Measurements from ENCODE around the gene RERG. TPM values are rescaled to one million over a fixed set of nuclear protein-coding genes. Genes with fewer than 3 reads are reported as not detected.
"Not testable (repeated sequence)": the region's sequence is repeated elsewhere in the genome, so short reads cannot be mapped to it uniquely, and the experiment has no call there.

Gene RERG
- total RNA-seq, 1 donor from 2014 or later: 1.1 TPM

DNA sequence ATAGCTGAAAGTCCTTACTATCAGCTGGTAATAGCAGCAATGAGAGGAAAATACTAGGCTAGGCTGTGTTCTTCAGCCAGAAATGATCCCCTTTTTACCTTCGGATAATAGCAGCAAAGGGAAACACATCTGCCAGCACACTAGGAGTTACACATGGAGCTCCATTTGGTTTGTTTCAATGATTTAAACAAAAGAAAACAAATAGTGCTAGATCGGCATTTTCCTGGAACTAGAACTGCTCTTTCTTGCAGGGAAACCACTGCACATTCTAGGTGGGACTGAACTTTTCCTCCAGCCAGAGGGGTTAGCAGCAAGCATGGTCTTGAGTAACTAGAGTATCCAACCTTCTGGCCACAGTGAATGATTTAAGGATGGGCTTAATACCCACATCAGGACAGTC, 130.8 kb downstream of the RERG start:
- Mint-ChIP-seq H3K27ac (ENCODE audit: unreplicated experiment) (no peak overlapping the region), H3K36me3 (ENCODE audit: low read depth) (no peaks in the 10 kb centered on the region), H3K4me1 (no peaks in the 10 kb centered on the region), H3K9me3 (no peaks in the 10 kb centered on the region), H3K4me3 (no peak overlapping the region), H3K27me3 (ENCODE audit: low read depth) (no peaks in the 10 kb centered on the region)
- TF ChIP-seq, protein P1, sequence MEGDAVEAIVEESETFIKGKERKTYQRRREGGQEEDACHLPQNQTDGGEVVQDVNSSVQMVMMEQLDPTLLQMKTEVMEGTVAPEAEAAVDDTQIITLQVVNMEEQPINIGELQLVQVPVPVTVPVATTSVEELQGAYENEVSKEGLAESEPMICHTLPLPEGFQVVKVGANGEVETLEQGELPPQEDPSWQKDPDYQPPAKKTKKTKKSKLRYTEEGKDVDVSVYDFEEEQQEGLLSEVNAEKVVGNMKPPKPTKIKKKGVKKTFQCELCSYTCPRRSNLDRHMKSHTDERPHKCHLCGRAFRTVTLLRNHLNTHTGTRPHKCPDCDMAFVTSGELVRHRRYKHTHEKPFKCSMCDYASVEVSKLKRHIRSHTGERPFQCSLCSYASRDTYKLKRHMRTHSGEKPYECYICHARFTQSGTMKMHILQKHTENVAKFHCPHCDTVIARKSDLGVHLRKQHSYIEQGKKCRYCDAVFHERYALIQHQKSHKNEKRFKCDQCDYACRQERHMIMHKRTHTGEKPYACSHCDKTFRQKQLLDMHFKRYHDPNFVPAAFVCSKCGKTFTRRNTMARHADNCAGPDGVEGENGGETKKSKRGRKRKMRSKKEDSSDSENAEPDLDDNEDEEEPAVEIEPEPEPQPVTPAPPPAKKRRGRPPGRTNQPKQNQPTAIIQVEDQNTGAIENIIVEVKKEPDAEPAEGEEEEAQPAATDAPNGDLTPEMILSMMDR (conservative IDR thresholded peaks at IDR 0.05): no peak
- no peak for DNase-seq (ENCODE audit: low read depth, low spot score)

DNA sequence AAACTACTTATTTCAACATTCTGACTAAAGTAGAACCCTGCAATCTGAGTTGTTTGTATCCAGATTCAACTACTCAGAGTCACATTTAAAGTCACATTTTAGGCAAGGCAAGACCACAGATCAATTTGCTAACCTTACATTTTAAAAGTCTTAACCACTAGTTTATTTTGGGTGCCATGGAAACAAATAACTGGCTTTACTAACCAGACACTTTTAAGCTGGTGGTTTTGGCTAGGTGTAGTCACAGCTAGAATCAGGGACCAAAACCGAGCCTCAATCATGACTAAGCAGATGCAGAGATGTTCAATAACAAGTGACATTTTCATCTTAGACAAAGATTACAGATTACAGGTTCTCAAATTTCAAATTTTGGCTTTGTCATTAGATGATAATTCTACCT, 133.1 kb downstream of the RERG start:
- no peak for DNase-seq (ENCODE audit: low read depth, low spot score)
- Mint-ChIP-seq H3K9me3 (no peaks in the 10 kb centered on the region), H3K4me3 (no peak overlapping the region), H3K27ac (ENCODE audit: unreplicated experiment) (no peak overlapping the region), H3K27me3 (ENCODE audit: low read depth) (no peaks in the 10 kb centered on the region), H3K4me1 (no peaks in the 10 kb centered on the region), H3K36me3 (ENCODE audit: low read depth) (no peaks in the 10 kb centered on the region)
- TF ChIP-seq, protein P1 (conservative IDR thresholded peaks at IDR 0.05): no peak

DNA sequence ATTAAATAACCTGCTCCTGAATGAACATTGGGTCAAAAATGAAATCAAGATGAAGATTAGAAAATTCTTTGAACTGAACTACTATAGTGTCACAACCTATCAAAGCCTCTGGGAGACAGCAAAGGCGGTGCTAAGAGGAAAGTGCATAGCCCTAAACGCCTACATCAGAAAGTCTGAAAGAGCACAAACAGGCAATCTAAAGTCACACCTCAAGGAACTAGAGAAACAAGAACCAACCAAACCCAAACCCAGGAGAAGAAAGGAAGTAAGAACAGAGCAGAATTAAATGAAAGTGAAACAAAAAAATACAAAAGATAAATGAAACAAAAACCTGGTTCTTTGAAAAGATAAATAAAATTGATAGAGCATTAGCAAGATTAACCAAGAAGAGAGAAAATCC, 143.5 kb downstream of the RERG start:
- DNase-seq (ENCODE audit: low read depth, low spot score); H3K27ac Mint-ChIP-seq (ENCODE audit: unreplicated experiment); H3K9me3 Mint-ChIP-seq; H3K4me1 Mint-ChIP-seq; H3K4me3 Mint-ChIP-seq; H3K27me3 Mint-ChIP-seq (ENCODE audit: low read depth); H3K36me3 Mint-ChIP-seq (ENCODE audit: low read depth): not testable (repeated sequence)

DNA sequence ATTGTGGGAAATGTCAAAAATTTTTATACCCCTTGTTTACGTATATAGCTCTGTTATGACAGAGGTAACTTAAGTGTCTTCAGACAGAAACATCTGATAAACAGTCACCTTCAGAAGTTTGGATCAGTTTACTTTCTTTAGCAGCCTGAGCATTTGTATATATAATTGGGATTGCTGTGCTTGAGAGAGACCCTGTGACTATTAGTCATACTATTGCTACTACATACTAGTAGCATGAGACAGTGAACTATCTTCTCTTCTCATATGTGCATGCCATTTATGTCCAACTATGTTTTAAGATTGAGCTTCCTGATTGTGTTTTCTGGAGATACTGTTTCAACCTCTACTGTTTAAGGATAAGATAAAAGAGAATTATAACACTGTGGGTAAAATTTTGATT, 146.9 kb downstream of the RERG start:
- Mint-ChIP-seq H3K27ac (ENCODE audit: unreplicated experiment) (no peak overlapping the region), H3K9me3 (no peaks in the 10 kb centered on the region), H3K4me3 (no peak overlapping the region), H3K36me3 (ENCODE audit: low read depth) (no peaks in the 10 kb centered on the region), H3K27me3 (ENCODE audit: low read depth) (no peaks in the 10 kb centered on the region), H3K4me1 (no peaks in the 10 kb centered on the region)
- TF ChIP-seq, protein P1 (conservative IDR thresholded peaks at IDR 0.05): no peak
- DNase-seq (ENCODE audit: low read depth, low spot score): no peak

DNA sequence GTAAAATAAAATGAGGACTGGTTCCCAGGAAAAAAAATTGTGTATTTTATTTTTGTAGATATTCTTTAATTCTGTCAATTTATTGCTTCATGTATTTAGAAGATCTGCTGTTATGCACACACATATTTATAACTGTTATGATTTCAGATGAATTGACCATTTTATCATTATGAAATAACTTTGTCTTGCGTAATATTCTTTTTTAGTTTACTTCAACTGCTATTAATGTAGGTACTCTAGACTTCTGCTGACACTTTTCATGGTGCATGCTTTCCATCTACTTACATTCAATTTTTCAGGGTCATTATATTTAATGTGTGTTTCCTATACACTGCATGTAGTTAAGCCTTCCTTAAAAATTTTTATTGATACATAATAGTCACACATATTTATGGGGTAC, 162.1 kb downstream of the RERG start:
- Mint-ChIP-seq H3K27me3 (ENCODE audit: low read depth) (peaks cover 19% of the 10 kb centered on the region), H3K27ac (ENCODE audit: unreplicated experiment) (no peak overlapping the region), H3K9me3 (no peaks in the 10 kb centered on the region), H3K4me3 (no peak overlapping the region), H3K4me1 (no peaks in the 10 kb centered on the region), H3K36me3 (ENCODE audit: low read depth) (no peaks in the 10 kb centered on the region)
- TF ChIP-seq, protein P1 (conservative IDR thresholded peaks at IDR 0.05): no peak
- no peak for DNase-seq (ENCODE audit: low read depth, low spot score)

Other genes with a start within 250 kb of the RERG start
- not detected in 2 replicates for gene PDE6H, start 248.4 kb downstream of the RERG start, total RNA-seq
- 3.1 and 3.6 TPM in 2 replicates for gene PTPRO, start 101.1 kb upstream of the RERG start, total RNA-seq